GM19452 (cell line): ENCODE results near the gene CLEC16A.

Experiments used
- ATAC-seq: cut with Tn5 transposase; IDR thresholded peaks from one replicate; pipeline ENCODE4 v1.9.1; 2021; ENCODE audit not compliant: unreplicated experiment

CLEC16A gene

DNA sequence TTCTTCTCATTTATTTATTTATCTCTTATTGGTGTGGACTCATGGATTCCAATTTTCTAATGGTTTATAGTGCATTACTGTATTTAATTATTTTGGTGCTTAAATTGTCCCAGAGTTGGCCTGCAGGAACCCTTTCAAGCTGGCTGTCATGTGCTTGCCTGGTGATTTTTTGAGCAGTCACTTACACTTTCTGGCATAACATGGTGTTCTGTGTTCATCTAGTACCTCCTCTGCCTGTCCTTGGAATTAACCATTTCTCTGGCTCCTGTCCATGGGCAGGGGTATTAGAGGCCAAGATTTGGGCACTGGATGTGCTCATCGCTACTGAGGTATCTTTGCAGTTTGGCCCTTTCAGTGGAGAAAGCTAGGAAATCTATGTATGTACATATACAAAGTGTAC, 67.0 kb downstream of the CLEC16A start:
- no peak for ATAC-seq

DNA sequence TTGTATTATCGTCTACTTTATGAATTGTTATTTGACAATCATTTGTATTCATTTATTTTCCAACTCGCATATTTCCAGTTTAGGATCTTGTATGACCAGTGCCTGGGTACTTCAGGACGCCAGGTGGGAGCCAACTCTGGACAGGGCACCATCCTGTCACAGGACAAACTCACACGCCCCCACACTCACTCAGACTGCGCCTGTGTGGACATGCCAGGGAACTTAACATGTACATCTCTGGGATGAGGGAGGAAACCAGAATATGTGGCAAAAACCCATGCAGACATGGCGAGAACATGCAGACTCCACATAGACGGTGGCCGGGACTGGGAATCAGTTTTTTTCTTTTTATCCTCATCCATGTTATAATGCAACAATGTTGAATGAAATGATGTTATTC, 68.5 kb downstream of the CLEC16A start:
- no peak for ATAC-seq

DNA sequence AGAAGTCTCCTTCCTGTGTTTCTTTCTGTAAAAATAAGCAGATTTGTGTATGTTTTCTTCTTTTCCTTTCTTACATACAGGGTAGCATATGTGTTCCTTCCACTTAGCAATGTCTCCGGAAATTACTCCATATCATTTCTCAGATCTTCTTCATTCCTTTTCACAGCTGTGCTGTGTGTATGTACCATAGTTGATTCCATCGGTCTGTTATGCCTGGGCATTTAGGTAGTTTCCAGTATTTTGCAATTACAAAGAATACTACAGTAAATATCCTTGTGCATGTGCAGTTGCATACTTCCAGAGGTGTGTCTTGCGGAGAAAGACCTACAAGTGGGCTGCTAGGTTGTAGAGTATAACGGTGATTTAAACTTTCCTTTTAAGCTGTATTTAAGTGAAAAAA, 69.8 kb downstream of the CLEC16A start:
- no peak for ATAC-seq

DNA sequence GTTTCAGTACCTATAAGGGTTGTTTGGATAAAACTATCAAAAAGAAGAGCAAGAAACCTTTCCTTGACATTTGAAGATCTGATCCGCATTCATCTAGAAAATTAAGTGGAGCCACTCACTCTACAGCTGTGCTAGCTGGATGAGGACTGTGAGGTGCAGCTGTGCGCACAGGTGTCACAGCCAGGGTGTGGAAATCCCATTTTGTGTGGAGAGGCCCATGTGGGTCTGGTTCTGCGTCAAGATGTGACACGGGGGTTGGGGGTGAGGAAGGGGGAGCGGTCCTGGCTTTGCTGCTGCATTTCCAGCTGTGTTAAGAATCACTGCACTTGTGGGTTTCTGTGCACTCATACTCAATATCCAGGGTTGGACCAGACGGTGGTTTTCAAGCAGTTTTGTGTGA, 70.7 kb downstream of the CLEC16A start:
- no peak for ATAC-seq

DNA sequence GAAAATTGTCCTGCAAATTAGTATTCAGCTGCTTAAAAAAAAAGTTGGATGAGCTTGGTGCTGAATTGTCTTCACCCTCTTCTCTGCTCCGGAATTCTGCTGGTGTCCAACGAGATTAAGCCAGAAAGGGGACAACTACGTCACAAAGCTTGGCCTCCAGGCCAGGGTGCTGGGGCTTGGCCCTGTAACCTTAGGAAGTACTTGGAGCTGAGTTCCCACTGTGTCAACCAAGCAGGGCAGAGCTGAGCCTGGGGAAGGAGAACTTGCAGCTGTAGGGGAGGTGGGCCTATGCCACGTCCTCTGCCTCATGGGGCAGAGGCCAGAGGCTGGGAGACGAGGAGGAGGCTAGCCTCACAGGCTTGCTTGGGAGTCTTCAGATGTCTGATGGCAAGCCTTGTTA, 71.2 kb downstream of the CLEC16A start:
- no peak for ATAC-seq

DNA sequence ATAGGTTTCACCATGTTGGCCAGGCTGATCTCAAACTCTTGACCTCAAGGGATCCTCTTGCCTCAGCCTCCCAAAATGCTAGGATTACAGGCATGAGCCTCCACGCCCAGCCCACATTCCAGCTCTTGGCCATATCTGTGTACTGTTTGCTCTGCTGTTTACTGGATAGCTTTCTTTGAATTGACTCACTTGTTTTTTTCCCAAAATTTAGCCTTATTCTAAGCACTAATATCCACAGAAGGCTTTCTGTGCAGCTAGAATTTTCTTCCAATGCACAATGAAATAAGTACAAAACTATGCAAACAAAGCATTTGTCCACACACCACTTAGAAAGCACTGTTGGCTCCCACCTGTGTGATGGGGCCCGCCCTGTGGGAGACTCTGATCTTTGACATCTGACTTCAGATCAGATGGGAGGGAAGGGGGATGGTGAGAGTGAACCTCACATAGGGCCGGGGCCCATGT, 72.2 kb downstream of the CLEC16A start:
- no peak for ATAC-seq

DNA sequence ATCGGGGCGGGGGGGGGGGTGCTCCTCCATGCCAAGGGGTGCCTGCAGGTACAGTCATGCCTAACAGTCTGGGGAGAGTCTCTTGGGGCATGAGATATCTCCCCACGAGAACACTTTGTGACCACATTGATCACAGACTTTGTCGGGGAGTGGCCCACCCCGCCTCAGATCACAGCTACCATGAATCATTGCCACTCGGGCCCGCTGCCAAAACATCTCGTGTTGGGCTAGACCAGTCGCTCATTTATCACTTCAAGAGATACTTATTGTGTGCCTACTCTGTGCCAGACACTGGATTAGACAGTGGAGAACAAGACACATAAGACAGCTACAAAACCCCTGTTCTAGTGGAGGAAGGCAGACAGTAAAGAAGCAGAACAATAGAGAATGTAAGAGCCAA, 72.6 kb downstream of the CLEC16A start:
- ATAC-seq: no peak

DNA sequence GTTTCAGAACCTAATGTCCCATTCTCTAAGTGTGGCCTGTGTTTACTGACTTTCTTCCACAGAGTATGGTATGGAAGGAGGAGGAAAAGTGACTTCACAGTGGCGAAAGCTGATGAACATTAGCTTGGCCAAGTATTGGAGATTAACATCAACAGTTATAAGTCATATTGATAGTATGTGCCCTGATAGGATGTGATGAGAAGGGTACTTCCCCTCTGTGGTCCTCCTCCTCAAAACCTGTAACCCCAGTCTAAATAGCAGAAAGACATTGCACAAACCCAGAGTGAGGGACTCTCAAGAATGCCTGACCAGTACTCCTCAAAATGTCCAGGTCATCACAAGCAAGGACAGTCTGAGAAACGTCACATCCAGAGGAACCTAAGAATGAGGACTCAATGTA, 73.1 kb downstream of the CLEC16A start:
- ATAC-seq: no peak

DNA sequence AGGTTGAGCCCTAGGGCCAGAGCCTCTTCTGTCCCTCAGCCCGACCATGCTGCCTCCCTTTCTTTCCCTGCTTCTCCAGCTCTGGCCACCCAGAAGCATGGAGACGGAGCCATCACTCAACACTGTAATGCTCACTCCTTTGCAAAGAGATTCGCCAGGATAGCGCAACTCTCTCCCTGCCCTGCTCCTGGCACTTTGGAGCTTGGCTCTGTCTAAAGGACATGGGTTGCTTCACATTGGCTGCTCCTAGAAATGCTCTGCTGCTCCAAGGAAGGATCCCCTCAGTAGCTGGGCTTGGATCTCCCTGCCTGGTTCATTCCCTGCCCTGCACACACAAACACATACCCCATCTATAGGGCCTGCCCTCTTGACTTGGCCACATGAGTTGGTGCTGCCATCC, 76.0 kb downstream of the CLEC16A start:
- ATAC-seq: no peak

DNA sequence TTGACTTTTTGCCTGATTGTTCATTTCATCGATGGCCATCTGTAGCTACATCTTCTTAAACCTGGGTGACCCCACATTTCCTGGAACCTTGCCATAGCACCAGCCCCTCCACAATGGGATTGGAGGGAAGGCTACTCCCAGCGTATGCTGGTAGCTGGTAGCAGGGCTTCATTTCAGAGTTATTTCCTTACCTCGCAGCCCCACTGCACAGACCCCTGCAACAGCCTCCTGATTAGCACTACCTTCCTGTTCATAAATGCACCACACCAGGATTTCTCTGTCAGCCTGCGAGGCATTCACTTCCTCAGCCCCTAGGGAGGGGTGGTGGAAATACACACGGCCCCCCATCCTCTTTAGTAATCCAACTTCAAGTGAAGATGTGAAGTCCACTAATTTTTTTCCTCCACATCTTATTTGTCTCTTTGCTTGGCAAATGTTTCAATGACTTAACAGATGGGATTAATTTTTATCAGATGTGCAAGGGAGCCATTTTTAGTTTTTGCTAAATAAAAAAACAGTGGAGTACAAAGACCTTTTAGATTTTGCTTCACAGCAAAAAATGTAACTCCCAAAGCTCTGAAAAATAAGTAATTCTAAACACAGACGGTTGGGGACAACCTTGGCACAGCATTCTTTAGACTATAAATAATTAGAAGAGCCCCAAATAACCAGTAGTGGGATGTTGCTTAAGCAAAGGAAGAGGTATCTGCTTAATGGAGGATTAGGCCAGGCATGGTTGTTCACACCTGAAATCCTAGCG, 76.6 kb downstream of the CLEC16A start:
- ATAC-seq: no peak

DNA sequence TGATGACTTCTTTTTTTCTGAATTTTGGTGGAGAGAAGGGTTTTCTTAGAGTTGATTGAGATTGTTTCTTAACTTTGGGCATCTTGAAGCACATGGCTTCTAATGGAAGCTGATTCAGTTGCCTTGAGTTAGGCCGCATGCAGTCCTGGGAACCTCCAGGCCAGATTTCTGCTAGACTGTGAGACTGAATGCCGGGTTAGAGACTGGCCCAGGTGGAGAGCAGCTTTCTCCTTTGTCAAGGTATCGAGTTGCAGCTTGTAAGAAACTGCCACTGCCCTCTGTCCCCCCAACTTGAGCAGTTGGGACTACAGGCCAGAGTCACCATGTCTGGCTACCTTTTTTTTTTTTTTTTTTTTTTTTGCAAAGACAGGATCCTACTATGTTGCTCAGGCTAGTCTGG, 77.6 kb downstream of the CLEC16A start:
- no peak for ATAC-seq

DNA sequence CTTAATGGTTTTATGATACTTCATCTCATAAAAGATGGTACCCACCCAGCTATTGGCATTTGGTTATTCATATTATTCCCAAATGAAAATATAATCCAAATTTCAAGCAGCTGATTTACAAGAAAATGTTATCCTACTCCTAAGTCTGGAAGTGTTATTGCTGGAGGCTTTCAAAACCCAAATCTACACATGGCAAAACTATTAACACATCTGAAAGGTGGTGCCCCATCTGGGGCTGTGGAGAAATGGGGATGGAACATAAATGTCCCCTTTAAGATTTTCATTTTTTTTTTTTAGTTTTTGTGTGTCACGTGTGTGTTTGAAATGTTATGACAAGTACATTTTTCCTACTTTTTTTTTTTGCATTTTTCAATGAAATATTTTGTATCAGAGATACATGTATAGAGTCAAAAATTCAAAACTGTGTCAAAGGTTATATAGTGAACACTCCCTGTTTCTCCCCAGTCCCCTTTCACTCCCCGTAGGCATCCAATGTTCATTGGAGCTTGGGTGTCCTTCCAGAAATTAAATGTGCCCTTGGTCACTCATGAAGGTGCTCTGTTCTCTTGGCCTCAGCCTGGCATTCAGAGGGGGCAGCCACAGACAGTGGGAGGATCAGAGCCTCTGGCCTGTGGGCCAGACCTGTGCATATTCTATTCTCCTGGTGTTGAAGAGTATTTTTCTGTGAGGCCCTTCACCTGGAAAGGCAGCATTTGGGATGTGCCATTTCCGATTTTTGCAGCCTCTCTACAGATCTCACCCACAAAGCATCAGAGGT, 79.1 kb downstream of the CLEC16A start:
- no peak for ATAC-seq

DNA sequence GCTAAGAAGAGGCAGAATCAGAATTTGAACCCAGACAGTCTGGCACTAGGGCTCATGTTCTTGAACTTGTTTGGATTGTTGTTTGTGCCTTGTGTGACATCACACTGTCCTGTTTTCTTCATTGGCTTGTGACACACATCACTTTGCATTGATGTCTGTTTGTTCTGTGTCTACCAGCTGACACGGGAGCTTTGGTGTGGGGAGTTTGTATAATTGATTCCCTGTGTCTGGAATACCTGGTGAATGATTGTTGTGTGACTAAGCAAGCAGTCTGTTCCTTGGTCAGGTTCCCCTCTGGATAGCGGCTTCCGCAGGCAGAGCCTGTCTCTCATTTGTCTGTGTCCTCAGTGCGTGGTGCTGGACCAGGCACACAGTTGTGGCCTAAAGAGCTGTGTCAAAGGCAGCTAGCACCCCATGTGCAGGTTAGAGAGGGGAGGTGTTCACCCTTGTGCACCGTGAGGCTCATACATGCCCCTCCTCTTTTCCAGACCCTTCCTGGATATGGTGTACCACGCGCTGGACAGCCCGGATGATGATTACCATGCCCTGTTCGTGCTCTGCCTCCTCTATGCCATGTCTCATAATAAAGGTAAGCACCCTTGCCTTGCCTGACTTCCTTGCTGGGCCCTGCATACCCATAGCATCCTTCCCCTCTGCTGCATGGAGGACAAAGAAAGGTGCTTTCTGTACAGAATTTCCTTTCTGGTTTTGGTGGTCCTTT, 80.1 kb downstream of the CLEC16A start:
- peak; percentile 32 for ATAC-seq

DNA sequence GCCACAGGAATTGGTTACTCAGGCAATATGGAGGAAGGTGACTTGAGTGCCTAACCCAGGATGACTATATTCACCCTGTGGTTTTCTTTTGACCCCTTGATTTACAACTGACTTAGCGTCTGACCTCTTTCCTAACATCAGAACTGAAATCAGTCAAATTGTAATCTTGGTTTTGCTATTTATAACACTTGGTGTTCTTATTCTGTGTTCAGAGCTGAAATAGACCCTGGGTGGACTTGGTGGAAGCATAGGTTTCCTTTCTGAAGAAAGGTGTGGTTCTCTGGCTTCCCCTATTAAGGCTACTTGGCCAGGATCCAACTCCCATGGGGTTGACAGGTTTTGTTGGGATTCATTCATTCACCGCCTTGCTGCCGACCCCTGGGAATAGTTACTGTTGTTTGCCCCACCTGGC, 80.8 kb downstream of the CLEC16A start:
- peak; percentile 86 for ATAC-seq

DNA sequence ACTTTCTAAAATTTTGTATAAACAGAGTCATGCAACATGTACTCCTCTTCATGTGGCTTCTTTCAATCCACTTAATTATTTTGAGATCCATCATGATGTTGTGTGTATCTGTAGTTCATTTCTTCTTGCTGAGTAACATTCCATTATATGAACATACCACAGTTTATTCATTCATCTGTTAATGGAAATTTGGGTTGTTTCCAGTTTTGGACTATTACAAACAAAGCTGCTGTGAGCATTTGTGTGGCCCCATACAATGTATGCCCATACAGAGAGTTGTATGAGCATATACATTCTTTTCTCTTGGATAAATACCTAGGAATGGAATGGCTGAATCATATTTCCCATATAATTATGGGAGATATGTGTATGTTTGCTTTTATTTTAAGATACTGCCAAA, 85.6 kb downstream of the CLEC16A start:
- ATAC-seq: no peak

DNA sequence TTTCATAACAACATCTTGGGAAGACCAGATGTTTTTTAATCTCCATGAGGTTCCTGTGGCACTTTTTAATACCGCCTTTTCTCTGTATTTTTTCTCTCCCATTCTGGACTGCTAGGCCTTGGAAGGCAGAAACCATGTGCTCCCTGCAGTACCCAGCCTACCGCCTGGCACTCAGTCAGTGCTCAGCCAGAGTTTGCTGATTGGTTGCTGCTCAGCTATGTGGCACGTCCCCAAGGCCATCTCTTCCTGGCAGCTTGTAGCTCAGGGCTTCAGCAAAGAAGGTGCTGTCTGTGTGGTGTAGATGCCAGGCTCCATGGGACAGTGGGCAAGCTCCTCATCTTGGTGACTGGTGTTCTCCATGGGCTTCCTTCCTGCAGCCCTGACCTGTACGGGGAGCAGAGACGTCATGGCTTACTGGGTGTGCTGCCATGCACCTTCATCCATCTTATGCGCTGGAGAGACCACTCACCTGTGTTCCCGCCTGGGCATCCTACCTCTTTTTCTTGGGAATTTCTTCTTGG, 86.7 kb downstream of the CLEC16A start:
- ATAC-seq: no peak

DNA sequence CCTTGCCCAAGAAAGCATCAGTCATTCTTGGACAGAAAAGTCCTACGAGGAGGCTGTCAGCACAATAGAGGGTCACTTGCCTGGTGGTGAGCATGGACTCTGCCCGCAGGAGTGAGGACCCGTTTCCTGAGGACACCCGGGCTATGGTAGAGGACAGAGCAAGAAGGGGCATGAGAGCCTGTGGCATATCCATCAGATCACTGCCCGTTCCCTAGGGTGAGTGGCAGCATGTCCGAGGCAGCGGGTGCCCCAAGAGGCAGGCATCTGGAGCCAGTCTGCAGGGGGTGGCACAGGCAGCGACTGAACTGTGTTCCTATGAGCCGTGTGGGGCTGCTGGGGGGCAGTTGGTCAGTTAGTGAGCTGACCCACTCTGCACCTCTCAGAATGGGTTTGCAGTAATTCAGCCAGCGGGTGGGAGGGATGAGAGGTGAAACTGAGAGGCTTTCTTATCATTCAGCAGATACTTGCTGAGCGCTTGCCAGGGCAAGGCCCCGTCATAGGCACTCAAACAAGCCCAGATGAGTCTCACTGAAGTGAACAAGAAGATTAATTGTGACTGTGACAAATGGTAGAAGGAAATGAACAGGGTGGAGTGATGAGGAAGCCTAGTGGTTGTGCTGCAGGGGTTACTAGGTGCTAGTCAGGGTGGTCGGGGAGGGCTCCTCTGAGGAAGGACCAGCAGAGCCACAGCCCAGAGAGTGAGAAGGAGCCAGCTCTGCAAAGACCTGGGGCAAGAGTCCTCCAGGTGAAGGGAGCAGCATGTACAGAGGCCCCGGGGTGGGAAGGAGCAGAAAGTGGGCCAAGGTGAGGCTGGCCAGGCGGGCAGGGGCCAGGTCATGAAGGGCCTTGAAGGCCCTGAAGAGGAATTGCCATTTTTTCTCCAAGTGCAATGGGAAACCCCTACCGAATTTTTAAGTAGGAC, 87.9 kb downstream of the CLEC16A start:
- ATAC-seq: no peak

DNA sequence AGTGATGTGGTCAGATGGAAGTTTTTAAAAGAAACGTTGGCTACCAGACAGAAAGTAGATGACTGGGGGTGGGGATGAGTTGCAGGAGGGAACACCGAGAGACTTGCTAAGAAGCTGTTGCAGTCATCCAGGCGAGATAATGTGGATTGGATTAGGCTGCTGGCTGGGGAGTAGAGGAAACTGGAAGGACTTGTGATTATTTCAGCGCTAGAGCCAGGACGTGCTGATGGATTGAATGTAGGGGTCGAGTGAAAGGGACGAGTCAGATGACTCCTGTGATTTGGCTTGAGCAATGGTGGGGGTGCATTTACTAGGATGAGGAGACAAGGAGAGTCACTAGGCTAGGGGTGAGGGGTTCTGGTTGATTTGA, 88.5 kb downstream of the CLEC16A start:
- ATAC-seq: no peak

DNA sequence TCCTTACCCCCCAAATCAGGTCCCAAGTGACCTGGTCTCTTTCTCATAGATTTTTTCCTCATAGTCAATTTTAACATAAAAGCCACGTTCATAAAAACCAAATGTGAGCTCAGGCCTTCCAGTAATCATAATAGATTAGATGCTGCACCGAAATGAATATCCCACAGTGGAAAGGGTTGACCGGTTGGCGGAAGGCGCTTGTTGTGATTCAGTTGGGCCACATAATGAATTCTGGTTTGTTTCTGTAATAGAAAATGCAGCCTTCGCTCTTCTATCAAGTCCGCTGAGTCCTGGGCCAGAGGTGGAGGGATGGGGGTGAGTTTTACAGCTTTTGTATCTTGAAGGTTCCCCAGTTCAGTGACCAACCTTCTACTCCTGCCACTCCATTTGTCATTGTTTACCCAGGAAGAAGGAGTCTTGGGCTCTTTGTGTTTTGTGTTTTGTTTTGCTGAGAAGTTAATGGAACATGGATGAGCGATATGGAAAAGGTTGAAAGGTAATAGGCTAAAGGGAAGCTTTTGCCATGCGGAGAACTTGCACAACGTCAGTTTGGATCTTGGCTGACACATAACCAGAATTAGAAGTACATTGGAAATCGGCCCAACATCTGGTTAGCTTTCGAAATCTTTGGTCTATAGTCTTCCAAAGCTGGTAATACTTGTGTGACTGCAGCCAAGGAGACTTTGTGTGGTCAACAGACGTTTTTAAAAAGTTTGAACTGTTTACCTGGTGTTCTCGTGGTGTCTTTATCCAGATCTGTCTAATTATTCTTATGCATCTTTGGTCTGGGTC, 89.5 kb downstream of the CLEC16A start:
- no peak for ATAC-seq

DNA sequence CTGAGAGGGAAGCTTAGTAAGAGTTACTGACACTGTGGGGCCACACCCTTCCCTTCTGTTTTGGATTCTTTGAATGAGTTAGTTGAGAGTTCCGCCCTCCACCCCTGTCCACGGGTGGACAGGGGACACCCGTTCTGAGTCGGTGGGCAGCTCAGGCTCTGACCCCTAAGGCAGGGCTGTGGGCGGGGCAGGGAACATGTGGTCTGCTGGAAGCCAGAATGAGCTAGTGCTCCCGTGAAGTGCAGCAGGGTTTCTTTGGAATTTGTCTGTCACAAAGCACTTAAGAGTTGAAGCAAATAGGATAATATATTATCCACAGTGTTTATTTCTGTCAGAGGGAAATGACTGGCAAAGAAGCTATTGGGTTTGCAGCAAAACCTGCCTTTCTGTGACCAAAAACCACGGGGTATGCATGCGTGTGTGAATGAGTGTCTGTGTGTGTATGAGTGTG, 90.1 kb downstream of the CLEC16A start:
- no peak for ATAC-seq
